ES-I3 (cell line): Measurements from ENCODE around the gene TRIM45.
"Not testable (repeated sequence)": the region's sequence is repeated elsewhere in the genome, so short reads cannot be mapped to it uniquely, and the experiment has no call there.

Source experiments
- H3K36me3 ChIP-seq: 2 replicates; pipeline ENCODE4 v1.6.1; 2013; ENCODE audit warnings: mild to moderate bottlenecking, low read length, control low read depth, moderate library complexity; ENCODE audit not compliant: insufficient read depth
- H3K4me1 ChIP-seq: 2 replicates; pipeline ENCODE4 v1.6.1; 2013; ENCODE audit warnings: mild to moderate bottlenecking, control low read depth, low read length; ENCODE audit not compliant: insufficient read depth
- H3K9ac ChIP-seq: 2 replicates; pipeline ENCODE4 v1.6.1; 2013; ENCODE audit warnings: low read depth, mild to moderate bottlenecking, low read length, moderate library complexity
- H3K9me3 ChIP-seq: 2 replicates; pipeline ENCODE4 v1.6.1; 2013; ENCODE audit warnings: mild to moderate bottlenecking, low read length, moderate library complexity; ENCODE audit not compliant: control insufficient read depth, insufficient read depth

TRIM45 gene

DNA sequence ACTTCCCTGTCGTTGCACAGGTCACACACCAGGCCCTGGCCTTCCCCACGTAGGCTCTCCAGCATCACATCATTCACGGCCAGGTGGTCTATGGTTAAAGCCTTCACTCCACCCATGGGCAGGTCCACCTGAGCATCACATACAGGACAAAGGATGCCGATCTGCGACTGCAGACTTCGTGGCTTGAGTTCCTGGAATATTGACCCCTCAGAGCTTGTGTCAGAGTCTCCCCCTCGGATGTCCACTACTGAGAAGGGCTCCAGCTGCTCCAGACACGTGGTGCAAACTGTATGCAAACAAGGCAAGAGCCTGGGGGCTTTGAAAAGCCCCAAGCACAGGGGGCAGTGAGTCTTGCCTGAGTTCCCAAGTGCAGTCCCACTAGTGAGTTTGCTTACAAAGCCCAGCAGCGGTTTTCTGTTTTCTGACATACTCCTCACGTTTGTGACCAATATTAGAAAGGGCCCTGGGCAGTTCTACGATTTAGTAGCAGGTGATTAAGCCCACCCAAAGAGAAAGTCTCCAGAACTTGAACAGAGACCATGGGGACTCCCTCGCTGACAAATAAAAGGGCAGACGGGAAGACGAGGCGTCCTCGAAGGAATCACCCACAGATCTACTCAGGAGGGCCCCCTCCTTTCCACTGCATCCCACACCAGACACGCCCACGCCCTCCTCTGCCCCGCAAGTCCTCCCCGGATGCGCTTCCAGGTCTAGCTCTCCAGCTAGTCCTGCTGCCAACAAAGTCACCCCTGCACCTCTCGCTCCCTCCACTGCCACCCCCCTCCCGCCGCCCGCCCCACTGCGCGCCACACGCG lies 568 bp downstream of the TRIM45 start:
- Histone ChIP-seq H3K36me3 (no peaks in the 10 kb centered on the region), H3K9me3 (no peaks in the 10 kb centered on the region), H3K4me1 (peaks cover 4% of the 10 kb centered on the region; the same call in 1 of the 2 replicates), H3K9ac (peak overlapping the region; percentile 98)

DNA sequence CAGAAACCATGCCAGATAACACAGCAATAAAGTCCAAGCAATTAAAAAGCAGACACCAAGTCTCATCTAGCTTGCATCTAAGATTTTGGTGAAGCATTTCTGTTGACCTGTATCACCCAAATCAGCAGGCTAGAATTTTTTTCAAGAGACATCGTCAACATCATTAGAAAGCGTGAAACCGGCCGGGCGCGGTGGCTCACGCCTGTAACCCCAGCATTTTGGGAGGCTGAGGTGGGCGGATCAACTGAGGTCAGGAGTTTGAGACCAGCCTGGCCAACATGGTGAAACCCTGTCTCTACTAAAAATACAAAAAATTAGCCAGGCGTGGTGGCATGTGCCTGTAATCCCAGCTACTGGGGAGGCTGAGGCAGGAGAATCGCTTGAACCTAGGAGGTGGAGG lies 2.4 kb downstream of the TRIM45 start:
- not testable (repeated sequence) for H3K4me1 ChIP-seq, H3K9me3 ChIP-seq, H3K36me3 ChIP-seq, H3K9ac ChIP-seq

DNA sequence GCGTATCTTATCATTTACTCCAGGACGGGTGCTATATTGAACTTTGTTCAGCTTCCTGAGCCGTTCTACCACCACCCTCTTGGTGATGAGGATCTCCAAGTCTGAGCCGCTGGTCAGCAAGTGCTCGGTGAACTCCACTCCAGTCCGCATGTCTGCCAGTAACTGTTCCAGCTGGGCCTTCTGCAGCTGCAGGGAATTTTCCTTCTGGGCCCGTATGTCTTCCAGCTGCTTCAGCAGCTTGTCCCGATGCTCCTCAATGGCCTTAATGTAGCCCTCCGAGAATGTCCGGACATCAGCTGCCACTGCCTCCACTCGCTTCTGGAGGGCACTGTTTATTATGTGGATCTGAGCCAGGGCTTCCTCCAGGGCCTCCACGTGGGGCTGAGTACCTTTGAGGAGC lies 3.4 kb downstream of the TRIM45 start:
- Histone ChIP-seq H3K36me3 (peaks cover 3% of the 10 kb centered on the region; the same call in 1 of the 2 replicates), H3K4me1 (peaks cover 4% of the 10 kb centered on the region; the same call in 1 of the 2 replicates), H3K9me3 (no peaks in the 10 kb centered on the region), H3K9ac (no peak overlapping the region)

DNA sequence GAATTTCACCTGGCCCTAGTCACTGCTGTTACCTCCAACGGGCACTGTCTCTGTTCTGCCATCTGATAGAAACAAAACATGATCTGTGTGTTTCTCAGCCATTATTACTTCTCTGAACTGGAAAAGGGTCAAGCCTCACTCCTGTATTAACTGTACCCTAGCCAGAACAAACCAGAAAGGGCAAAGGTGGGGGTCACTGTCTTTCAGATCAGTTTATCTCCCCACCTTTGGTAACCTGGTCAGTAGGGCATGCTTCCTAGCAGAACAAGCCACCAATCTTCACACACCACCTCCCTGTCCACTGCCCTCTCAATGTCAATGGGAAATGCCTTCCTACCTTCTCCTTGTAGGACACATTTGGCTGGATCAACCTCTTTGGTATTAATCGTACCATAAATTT lies 3.9 kb downstream of the TRIM45 start:
- no peaks in the 10 kb centered on the region for H3K9me3 ChIP-seq
- H3K9ac ChIP-seq, result no peak overlapping the region
- H3K4me1 ChIP-seq, result peaks cover 4% of the 10 kb centered on the region; the same call in 1 of the 2 replicates
- peaks cover 3% of the 10 kb centered on the region; the same call in 1 of the 2 replicates for H3K36me3 ChIP-seq

DNA sequence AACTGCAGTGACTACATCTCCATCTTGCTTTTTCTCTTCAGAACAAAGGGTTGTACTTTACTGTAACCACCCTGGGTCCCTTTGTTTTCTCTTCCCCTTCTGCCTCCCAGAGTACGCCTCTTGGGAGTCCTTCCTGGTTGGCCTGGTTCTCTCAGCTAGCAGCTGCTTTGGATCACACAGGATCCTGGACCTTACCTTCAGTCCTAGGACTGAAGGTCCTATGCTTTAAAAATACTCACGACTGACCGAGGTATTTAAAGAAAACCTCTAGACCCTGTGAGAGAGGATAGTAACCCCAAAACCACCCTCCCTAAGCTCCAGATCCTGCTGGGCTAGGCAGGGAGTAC lies 4.8 kb downstream of the TRIM45 start:
- H3K9ac ChIP-seq, result no peak overlapping the region
- H3K4me1 ChIP-seq, result peaks cover 12% of the 10 kb centered on the region; the same call in 1 of the 2 replicates
- peaks cover 3% of the 10 kb centered on the region; the same call in 1 of the 2 replicates for H3K36me3 ChIP-seq
- no peaks in the 10 kb centered on the region for H3K9me3 ChIP-seq

DNA sequence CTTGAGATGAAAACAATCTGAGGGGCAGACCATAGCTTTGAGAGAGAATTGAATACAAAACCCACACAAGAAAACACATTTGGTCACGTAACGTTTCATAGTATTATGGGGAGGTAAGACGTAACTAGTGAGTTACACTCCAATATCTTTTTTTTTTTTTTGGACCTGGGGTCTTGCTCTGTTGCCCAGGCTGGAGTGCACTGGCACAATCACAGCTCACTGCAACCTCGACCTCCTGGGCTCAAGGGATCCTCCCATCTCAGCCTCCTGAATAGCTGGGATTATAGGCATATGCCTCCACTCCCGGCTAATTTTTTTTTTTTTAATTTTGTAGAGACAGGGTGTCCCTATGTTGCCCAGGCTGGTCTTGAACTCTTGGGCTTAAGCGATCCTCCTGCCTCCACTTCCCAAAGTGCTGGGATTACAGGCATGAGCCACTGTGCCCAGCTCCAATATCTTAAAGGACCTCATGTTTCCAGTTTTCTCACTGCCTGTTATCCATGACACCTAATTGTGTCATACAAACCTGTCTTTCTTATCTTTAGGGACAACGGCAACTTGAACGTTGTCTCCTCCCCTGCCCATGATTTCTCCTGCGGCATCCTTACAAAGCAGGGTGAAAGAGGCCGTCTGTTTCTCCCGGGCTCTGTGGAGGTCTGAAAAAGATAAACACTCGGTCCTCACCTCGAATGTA lies 5.3 kb downstream of the TRIM45 start:
- no peak overlapping the region for H3K9ac ChIP-seq
- H3K36me3 ChIP-seq, result peaks cover 3% of the 10 kb centered on the region; the same call in 1 of the 2 replicates
- H3K4me1 ChIP-seq, result peaks cover 12% of the 10 kb centered on the region; the same call in 1 of the 2 replicates
- no peaks in the 10 kb centered on the region for H3K9me3 ChIP-seq

DNA sequence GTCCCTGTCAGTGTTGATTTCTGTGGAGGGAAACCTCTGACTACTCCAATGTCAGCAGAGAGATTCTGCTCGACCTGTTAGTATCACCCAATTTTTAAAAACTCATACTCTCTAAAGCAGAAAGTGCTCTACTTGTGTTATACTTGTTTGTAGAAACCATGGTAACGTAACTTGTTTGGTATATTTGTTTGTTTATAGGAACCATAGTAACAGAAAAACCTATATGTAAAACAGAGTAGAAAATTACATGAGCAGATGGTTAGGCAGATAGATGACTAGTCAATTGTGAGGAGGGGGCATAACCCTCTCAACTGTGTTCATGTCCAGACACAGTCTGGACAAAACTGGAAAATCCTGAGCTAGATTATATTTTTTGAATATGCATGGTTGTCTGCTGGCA lies 6.7 kb downstream of the TRIM45 start:
- Histone ChIP-seq H3K4me1 (peaks cover 8% of the 10 kb centered on the region; the same call in 1 of the 2 replicates), H3K9ac (no peak overlapping the region), H3K36me3 (peaks cover 3% of the 10 kb centered on the region; the same call in 1 of the 2 replicates), H3K9me3 (no peaks in the 10 kb centered on the region)

DNA sequence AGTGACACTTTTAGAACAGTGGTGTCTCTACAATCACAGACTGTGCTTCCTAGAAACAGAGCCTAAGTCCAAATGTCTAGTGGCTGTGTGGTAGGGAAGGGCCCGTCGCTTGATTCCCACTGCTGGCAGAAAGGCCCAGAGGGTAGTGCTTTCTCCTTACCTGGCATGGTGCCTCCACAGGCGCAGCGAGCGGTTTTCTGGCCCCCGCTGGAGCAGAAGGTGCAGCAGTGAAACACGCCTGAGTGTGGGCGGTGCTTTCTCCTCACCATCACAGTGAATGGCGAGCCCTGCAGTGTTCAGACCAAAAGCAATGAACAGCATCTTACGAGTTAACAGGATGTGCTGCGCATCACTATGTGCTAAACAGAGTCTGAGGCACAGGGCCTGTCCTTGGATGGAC lies 8.3 kb downstream of the TRIM45 start:
- peaks cover 5% of the 10 kb centered on the region; the same call in 1 of the 2 replicates for H3K36me3 ChIP-seq
- no peak overlapping the region for H3K9ac ChIP-seq
- peaks cover 8% of the 10 kb centered on the region; the same call in 1 of the 2 replicates for H3K4me1 ChIP-seq
- H3K9me3 ChIP-seq, result no peaks in the 10 kb centered on the region

DNA sequence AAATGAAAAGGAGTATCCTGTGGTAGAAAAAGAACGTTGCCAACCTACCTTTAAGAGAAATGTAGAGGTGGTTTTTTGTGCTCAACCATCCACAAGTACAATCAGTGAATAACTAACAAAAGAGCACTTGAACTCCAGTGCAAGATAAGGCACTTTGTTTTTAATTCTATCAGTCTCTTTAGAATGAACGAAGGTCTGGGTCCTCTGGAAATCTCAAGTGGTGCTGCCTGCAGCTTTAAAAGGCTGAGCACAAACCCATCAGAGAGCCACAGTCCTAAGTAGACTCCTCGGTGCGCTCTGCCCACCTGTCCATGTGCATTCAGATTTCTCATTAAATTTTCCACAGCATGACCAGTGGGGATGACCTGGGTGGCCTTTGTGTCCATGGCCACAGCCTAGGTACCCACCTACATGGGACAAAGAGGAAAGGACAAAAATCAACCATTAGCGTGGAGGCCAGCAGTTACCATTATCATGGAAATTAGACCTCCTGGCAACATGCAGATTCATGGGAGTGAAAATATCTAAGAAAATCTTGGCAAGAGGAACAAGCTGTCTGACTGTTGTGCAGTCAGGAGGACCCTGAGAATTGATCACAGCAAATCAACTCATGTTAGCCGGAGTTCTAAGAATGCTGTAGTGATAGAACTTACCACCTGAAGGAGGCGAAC lies 9.4 kb downstream of the TRIM45 start:
- Histone ChIP-seq H3K9ac (no peak overlapping the region), H3K9me3 (no peaks in the 10 kb centered on the region), H3K36me3 (peaks cover 5% of the 10 kb centered on the region; the same call in 1 of the 2 replicates), H3K4me1 (peaks cover 8% of the 10 kb centered on the region; the same call in 1 of the 2 replicates)

DNA sequence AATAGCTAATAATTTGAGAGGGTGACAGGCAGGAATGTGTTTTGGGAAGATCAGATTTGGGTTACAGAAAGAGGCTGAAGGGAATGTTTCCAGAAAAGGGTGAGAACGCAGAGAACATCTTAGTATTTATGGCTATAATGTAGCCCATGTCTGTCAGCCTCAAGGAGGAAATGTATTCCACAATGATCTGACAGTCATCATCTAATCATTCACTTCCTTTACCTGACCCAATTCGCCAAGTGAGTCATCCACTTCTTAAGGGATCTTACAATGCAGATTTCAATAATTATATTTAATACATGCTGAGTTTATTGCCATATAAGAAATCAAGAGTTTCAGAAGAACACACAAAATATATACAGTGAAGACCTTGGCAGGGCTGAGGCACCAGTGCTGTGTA lies 10.8 kb downstream of the TRIM45 start:
- Histone ChIP-seq H3K36me3 (peaks cover 11% of the 10 kb centered on the region; the same call in 1 of the 2 replicates), H3K9ac (no peak overlapping the region), H3K9me3 (no peaks in the 10 kb centered on the region), H3K4me1 (peaks cover 8% of the 10 kb centered on the region; the same call in 1 of the 2 replicates)

DNA sequence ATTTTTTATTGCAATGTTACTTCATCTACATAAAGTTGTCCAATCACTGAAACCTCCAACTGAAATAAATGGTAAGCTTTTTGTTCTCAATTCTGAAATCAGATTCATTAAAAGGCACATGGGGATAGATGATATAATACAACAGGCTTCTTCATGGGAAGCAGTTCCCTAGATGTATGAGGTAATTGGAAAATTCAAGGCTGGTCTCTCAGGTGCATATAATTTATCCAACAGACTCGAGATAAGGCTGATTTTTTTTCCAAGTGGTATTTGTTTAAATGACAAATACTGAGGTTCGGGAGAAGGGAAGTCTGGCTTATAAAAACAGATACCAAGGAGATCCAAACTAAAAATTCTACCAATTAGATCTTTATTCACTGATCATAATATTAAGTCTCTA lies 14.2 kb downstream of the TRIM45 start:
- Histone ChIP-seq H3K9ac (no peak overlapping the region), H3K9me3 (no peaks in the 10 kb centered on the region), H3K36me3 (peaks cover 12% of the 10 kb centered on the region), H3K4me1 (peaks cover 5% of the 10 kb centered on the region; the same call in 1 of the 2 replicates)

DNA sequence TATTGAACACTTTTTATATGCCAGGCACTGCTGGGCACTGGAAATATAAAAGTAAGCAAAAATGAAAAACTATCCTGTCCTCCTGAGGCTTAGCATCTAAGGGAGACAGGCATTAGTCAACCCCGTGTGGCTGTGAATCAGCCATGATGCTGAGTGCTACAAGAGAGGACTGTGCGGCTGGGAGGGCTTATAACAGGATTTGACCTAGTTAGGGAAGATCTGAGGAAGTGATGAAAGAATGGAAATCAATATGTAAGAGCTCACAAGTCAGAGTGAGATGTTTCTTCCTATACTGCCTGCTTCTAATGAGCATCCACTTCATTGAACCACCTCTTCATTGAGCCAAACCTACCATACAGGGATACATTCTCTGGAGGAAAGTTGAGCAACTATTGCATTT lies 15.1 kb downstream of the TRIM45 start:
- H3K36me3 ChIP-seq, result peaks cover 19% of the 10 kb centered on the region
- H3K9me3 ChIP-seq, result no peaks in the 10 kb centered on the region
- no peak overlapping the region for H3K9ac ChIP-seq
- H3K4me1 ChIP-seq, result no peaks in the 10 kb centered on the region

DNA sequence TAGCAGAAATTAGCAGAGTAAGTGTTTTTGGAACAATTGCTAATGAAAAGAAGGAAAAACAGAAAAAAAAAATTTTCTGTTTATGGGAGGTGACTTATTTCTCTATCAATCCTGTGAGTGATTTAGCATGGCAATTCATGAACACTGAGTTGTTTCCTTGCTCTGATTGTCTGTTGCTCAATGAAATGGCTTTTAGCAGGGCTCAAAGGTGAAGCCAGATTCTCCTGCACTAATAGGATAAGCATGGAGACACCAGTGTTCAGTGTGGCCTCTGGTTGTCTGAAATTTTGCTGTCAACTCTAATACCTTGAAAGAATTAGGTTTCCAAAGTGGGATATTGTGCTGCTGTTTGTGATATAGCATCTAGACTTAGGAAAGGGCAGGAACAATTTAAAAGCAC lies 15.8 kb downstream of the TRIM45 start:
- no peak overlapping the region for H3K9ac ChIP-seq
- H3K36me3 ChIP-seq, result peaks cover 21% of the 10 kb centered on the region
- H3K9me3 ChIP-seq, result no peaks in the 10 kb centered on the region
- H3K4me1 ChIP-seq, result no peaks in the 10 kb centered on the region

DNA sequence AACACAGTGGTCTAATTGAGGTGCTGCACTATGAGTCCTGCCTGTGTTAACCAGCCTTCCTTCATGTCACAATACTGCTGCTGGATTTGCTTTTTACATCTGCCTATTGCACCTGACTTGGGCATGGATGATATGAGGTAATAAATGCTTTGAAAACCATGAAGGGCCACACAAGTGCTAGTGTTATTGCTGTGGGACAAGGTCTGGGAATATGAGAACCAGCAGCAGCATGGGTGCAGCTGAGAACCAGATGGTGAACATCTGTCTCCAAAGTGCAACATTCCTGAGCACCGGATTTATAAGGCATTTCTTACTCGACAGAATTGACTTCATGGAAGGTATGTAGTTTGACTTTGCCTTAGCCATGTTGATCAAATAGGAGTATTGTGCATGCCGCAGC lies 16.6 kb downstream of the TRIM45 start:
- Histone ChIP-seq H3K9ac (no peak overlapping the region), H3K9me3 (no peaks in the 10 kb centered on the region), H3K36me3 (peaks cover 24% of the 10 kb centered on the region), H3K4me1 (no peaks in the 10 kb centered on the region)
